Brain pericyte (primary cell): Measurements from ENCODE around the gene ZNF574.

Experiments
- DNase-seq: peaks from one replicate; pipeline ENCODE4 v3.0.0-alpha.2; 2012; ENCODE audit warnings: low read depth, low spot score

ZNF574 gene

GRCh38 chr19:42079886-42080763, 4.2 kb downstream of the ZNF574 start:
- no peak for DNase-seq

GRCh38 chr19:42080764-42081375, 4.9 kb downstream of the ZNF574 start:
- DNase-seq = no peak

- no peak for DNase-seq
These were observed 5.7 kb downstream of the ZNF574 start for GRCh38 chr19:42081584-42082203.

- DNase-seq = no peak
These were observed 7.6 kb downstream of the ZNF574 start for GRCh38 chr19:42083537-42083936.

- no peak for DNase-seq
These were observed 10.3 kb downstream of the ZNF574 start for GRCh38 chr19:42086188-42086736.

- peak; percentile 83 for DNase-seq
These were observed 11.0 kb downstream of the ZNF574 start for GRCh38 chr19:42086770-42087550.

- no peak for DNase-seq
These were observed 12.7 kb downstream of the ZNF574 start for GRCh38 chr19:42088471-42089190.

GRCh38 chr19:42089191-42089750, 13.3 kb downstream of the ZNF574 start:
- DNase-seq = no peak

GRCh38 chr19:42089772-42090171, 13.8 kb downstream of the ZNF574 start:
- DNase-seq = no peak

GRCh38 chr19:42090672-42091071, 14.7 kb downstream of the ZNF574 start:
- no peak for DNase-seq

GRCh38 chr19:42091300-42091699, 15.3 kb downstream of the ZNF574 start:
- DNase-seq = no peak

- DNase-seq = no peak
These were observed 15.8 kb downstream of the ZNF574 start for GRCh38 chr19:42091742-42092141.

GRCh38 chr19:42092350-42092749, 16.4 kb downstream of the ZNF574 start:
- DNase-seq = no peak

GRCh38 chr19:42093505-42093904, 17.5 kb downstream of the ZNF574 start:
- no peak for DNase-seq

- DNase-seq = no peak
These were observed 18.0 kb downstream of the ZNF574 start for GRCh38 chr19:42093926-42094325.

GRCh38 chr19:42095142-42095813, 19.3 kb downstream of the ZNF574 start:
- no peak for DNase-seq

GRCh38 chr19:42095814-42096230, 19.9 kb downstream of the ZNF574 start:
- DNase-seq = no peak

GRCh38 chr19:42096255-42096837, 20.4 kb downstream of the ZNF574 start:
- DNase-seq = no peak

- no peak for DNase-seq
These were observed 21.5 kb downstream of the ZNF574 start for GRCh38 chr19:42097461-42097860.

- no peak for DNase-seq
These were observed 22.8 kb downstream of the ZNF574 start for GRCh38 chr19:42098781-42099180.
